HG03045 (cell line): ENCODE results near the gene ANKS1B.

ENCODE experiments used
- ATAC-seq: cut with Tn5 transposase; IDR thresholded peaks from one replicate; pipeline ENCODE4 v1.9.1; 2021; ENCODE audit warnings: mild to moderate bottlenecking, moderate library complexity; ENCODE audit not compliant: unreplicated experiment

ANKS1B gene

GRCh38 chr12:99093166-99093565 is 891.6 kb downstream of the ANKS1B start:
- ATAC-seq = no peak

DNA sequence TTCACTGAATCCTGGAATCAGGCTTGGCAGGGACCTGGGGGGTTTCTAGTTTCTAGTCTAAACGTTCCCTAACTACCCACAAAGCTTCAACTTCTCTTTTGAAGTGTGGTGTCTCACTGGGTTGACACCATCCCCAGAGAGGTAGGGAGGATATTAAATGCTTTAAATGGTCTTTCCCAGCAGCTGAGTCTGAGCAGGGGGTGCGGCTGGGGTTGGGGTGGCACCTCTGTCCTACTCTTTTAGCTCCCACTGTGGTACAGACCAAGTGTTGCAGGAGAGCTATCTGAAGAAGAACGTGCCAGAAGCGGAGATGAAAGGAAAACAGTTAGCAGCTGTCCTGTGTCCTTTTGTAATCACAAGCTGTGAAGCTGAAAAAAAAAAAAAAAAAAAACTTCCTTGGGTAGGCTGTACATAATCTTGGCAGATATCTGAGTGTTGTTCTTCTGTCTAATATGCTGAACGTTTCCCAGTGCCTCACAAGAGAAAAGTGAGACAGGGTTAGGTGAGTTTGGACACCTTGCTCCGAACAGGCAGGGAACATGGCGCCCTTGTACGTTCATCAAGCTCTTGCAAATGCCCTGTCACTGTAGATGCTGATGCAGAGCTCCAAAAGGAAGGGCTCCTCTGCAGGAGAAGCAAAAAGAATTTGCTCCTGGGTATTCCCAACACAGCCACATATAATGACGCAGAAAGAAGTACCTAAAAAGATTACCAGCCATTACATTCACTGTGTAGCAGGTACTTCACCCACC is 892.5 kb downstream of the ANKS1B start:
- ATAC-seq = no peak

GRCh38 chr12:99087278-99087677 is 897.5 kb downstream of the ANKS1B start:
- ATAC-seq = no peak

DNA sequence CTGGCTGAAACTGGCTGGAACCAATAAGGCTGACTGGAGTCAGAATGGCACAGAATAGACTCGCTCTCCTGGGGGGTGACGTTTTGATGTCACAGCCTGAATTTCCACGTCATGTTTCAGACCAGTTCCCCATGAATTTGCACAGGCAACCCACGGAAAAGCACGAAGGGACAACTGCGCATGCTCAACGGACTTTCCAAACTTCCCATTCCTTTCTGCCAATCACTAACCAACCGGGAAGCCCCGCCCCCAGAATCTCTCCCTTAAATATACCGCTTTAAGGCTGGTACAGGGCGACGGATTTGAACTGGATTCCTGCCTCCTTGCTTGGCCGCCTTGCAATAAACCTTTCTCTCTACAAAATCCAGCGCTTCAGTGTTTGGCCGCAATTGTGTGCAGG is 904.9 kb downstream of the ANKS1B start:
- ATAC-seq = no peak

GRCh38 chr12:99068993-99069747 is 915.6 kb downstream of the ANKS1B start:
- ATAC-seq = no peak

DNA sequence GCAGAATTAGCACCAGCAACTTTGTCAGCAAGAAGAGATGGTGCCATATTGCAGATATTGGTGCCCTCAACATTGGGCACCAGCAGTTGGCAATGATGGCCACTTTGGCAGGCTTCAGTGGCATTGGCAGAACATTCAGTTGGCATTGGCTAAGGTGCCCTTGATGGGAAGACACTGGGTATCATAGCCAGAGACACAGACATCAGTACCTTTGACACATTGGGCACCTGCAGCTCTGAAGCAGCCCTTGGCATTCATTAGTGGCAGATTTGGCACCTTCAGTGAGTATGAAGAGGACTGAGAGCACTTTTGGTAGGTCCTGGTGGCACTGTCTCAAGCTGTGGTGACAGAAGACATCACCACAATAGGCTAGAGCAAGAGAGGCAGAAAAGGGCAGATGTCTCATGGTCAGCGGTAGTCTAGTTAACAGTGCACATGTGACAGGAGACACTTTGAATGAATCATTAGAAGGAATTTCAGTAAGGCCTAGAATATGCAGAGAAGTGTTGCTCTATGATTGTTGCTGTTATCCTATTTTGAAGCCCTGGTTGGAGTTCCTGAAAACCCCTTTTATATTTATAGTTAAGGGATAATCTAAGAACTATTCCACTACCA is 917.5 kb downstream of the ANKS1B start:
- no peak for ATAC-seq

GRCh38 chr12:99066726-99067125 is 918.0 kb downstream of the ANKS1B start:
- no peak for ATAC-seq

DNA sequence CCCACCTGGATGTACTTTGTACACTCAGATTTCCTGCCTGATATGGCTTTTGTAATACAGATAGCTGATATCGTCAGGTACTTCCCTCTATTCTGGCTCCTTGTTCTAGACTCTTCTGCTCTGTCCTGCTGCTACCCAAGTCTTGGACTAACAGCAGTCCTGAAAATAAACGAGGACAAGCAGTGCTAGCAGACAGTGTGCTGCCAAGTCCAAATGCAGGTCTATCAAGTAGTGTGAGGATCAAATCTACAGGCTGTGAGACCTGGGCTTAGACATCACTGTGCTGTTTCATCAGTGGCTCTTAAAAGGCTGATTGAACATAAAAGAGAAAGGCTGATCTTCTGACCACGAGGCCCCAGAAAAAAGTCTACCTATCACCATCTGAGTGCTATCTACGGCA is 921.6 kb downstream of the ANKS1B start:
- no peak for ATAC-seq

GRCh38 chr12:99059824-99060511 is 924.8 kb downstream of the ANKS1B start:
- ATAC-seq = no peak

- no peak for ATAC-seq
Observed at GRCh38 chr12:99057670-99058069, 927.1 kb downstream of the ANKS1B start.

GRCh38 chr12:99056186-99056585 is 928.5 kb downstream of the ANKS1B start:
- no peak for ATAC-seq

GRCh38 chr12:99055299-99055698 is 929.4 kb downstream of the ANKS1B start:
- ATAC-seq = no peak

DNA sequence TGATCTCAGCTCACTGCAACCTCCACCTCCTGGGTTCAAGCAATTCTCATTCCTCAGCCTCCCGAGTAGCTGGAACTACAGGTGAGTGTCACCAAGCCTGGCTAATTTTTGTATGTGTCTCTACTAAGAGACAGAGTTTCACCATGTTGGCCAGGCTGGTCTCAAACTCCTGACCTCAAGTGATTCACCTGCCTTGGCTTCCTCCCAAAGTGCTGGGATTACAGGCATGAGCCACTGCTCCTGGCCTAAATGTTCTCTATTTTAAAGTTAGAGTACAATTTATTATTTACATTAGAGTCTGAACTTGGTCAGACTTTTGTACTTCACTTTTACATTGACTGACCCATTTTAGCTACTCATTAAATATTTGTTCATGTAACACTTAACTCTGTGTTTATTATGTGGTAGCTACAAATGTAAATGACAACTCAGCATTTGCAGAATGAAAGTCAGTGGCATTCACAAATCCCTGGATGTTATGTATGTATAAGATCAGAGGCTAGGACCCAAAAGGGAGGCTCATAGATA is 930.1 kb downstream of the ANKS1B start:
- ATAC-seq = no peak

GRCh38 chr12:99053616-99054362 is 930.9 kb downstream of the ANKS1B start:
- no peak for ATAC-seq

- no peak for ATAC-seq
Observed at GRCh38 chr12:99049774-99050173, 935.0 kb downstream of the ANKS1B start.

GRCh38 chr12:99045158-99045557 is 939.6 kb downstream of the ANKS1B start:
- no peak for ATAC-seq

DNA sequence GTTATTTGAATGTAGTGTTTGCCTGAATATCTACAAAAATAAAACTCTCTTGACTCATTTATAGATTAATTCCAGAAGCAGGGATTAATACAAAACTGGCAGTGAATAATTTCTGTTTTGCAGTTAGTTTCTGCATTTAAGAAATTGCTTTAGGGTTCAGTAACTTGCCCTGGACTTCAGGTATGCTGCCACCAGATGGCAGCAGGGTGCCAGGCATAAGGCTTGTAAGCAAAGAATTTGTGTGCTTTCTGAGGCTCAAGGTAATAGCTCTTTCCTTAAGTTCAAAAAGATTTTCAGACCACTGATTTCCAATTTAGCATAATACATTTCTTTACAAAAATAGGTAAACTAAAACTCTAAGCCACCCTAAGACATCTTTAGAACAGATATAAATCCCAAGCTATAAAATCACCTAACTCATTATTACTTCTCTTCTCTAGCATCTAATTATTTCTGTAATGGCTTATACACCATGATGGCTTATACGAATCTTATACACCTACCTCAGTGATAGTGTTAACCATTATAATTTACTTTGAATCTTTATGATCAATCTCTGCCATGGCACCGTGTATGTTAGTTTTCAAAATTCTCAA is 941.3 kb downstream of the ANKS1B start:
- ATAC-seq = no peak

DNA sequence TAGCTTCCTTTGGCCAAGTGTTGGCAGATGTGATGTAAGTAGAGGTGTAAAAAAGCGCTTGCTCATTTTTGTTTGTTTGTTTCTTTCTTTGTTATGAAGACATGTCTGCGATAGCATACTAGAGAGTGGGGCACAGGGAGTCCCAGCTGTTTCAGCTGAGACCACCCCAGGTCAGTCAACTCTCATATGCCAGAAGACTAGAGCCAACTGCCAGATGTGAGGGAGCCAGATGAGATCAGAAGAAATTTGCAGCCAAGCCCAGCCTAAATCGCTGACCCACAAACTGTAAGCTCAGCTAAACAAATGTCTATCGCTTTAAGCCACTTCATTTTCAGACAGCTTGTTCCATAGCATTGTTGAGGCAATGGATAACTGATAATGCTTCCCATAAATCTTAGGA is 942.5 kb downstream of the ANKS1B start:
- ATAC-seq = no peak

DNA sequence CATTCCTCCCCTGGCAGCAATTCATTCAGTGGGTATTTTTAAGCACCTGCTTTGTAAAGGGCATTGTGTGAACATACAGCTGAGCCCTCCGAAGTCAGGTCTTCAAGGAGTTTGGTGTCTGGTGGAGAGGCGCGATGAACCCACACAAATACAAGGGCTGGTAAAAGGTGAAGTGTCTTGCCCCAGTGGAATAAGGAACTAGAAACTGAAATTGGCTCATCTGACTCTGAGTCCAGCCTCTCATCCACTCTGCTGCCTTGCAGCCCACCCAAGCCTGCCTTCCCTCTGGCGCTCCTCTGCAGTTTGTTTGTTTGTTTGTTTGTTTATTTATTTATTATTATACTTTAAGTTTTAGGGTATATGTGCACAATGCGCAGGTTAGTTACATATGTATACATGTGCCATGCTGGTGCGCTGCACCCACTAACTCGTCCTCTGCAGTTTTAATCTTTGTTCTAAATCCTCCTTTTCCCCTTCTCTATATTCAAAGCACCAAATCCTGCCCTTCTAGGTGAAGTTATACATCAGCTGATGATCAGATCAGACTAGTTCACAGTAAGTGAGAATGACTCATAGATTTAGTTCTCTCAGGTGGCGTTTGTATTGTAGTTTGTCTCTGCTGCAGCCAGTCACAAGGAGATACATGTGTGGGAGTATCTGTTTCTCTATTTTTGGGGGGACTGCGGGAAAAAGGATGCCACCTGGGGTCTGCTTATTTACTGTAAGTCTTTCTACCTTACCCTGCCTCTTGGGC is 945.2 kb downstream of the ANKS1B start:
- ATAC-seq = no peak
